ENCODE results near the gene UPF2. TPM values are rescaled to one million over a fixed set of nuclear protein-coding genes. Genes with fewer than 3 reads are reported as not detected.

Gene UPF2
- total and polyA plus RNA-seq, 8 donors: 6.1 to 12.5 (median 9.0) TPM

DNA sequence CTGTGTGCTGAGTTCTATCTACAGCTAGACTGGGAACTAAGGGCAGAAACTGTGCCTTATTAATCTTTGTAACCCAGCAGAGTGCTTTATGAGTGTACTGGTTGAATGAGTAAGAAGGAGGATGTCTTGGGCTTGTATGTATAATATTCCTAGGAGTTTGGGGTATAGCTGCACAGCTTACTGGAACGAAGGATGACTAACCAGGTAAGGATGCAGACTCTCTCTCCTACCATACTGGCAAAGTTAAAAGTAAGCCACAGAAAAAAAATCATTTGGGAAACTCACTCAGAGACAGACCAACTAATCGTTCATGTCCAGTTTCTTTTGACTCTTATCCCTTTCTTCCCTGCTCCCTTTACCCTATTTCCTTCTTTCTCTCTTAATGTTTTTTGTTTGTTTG is 24.7 kb upstream of the UPF2 start:
- FAIRE-seq: no peak

DNA sequence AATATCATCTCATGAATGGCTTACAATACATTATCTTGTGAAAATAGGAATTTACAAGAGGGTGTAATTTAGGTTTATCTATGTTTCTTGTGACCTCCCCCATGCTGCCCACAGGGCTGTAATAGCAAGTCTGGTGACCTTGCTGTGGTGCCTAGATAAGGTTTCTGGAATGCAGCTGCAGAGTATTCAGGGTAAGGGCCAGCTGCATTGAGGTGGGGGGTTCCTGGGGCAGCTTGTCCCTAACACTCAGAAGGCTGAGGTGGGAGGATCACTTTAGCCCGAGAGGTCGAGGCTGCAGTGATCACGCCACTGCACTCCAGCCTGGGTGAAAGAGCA is 20.8 kb upstream of the UPF2 start:
- intact Hi-C loops (cut with DNase I): no loop called here
- Histone ChIP-seq H3K4me1 (no peaks in the 10 kb centered on the region), H3K36me3 (no peaks in the 10 kb centered on the region), H3K27ac (no peak overlapping the region), H3K9me3 (no peaks in the 10 kb centered on the region), H3K27me3 (no peaks in the 10 kb centered on the region), H3K4me3 (no peak overlapping the region)
- DNase-seq: peak in 1 of 6 donors; percentile 13
- peak in 1 of 4 donors; percentile 44 for ATAC-seq
- WGBS, 2 donors: 81 to 82% methylated on average over 3 of the region's 3 CpGs
- TF ChIP-seq, protein P1, sequence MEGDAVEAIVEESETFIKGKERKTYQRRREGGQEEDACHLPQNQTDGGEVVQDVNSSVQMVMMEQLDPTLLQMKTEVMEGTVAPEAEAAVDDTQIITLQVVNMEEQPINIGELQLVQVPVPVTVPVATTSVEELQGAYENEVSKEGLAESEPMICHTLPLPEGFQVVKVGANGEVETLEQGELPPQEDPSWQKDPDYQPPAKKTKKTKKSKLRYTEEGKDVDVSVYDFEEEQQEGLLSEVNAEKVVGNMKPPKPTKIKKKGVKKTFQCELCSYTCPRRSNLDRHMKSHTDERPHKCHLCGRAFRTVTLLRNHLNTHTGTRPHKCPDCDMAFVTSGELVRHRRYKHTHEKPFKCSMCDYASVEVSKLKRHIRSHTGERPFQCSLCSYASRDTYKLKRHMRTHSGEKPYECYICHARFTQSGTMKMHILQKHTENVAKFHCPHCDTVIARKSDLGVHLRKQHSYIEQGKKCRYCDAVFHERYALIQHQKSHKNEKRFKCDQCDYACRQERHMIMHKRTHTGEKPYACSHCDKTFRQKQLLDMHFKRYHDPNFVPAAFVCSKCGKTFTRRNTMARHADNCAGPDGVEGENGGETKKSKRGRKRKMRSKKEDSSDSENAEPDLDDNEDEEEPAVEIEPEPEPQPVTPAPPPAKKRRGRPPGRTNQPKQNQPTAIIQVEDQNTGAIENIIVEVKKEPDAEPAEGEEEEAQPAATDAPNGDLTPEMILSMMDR (IDR thresholded peaks at IDR 0.05): no peak
- FAIRE-seq: no peak

More for the DNA sequence above, 24.7 kb upstream of the UPF2 start:
- DNase-seq: no peak
- intact Hi-C loops (cut with DNase I): no loop called here
- Histone ChIP-seq H3K36me3 (no peaks in the 10 kb centered on the region), H3K4me1 (peaks cover 0 to 2% (median 0%) of the 10 kb centered on the region in 3 donors), H3K4me3 (no peak overlapping the region), H3K27ac (no peak overlapping the region), H3K27me3 (no peaks in the 10 kb centered on the region), H3K9me3 (no peaks in the 10 kb centered on the region)
- 75 to 90% methylated on average over 2 of the region's 2 CpGs for WGBS, 2 donors
- no peak for ATAC-seq
- TF ChIP-seq, protein P1 (IDR thresholded peaks at IDR 0.05): no peak

DNA sequence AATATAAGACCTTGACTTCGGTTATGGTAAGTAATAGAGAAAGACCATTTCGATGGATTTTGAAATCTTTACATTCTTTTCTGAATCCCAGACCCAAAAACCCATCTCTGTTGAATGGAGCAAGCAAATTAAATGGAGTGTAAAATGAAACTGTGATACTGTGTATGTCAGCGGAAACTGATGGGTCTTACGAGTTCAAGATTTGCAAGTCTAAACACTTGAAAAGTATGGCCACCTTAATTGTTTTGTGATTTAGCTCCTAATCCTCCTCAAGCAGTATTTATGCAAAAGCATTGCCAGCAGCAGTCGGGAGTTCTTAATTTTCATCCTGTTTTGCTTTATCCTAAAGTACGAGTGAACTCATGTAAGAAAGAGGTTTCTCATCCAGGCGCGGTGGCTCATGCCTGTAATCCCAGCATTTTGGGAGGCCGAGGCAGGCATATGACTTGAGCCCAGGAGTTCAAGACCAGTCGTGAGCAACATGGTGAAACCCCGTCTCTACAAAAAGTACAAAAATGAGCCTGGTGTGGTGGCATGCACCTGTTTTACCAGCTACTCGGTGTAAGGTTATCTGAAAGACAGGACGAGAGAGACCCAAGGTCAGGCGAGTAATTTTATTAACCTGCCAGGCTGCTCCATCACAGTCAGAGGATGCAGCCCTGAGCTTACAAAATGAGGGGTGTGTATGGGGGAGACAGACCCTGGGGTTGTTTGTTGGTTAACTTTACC is 20.3 kb upstream of the UPF2 start:
- Histone ChIP-seq H3K27ac (no peak overlapping the region), H3K4me3 (no peak overlapping the region), H3K36me3 (no peaks in the 10 kb centered on the region), H3K9me3 (no peaks in the 10 kb centered on the region), H3K4me1 (no peaks in the 10 kb centered on the region), H3K27me3 (no peaks in the 10 kb centered on the region)
- DNase-seq (peak in 1 of 6 donors; percentile 13), FAIRE-seq (no peak), ATAC-seq (no peak)
- WGBS, 2 donors: 67 to 71% methylated on average over 14 of the region's 14 CpGs
- intact Hi-C loops (cut with DNase I): no loop called here
- TF ChIP-seq, protein P1 (IDR thresholded peaks at IDR 0.05): no peak

DNA sequence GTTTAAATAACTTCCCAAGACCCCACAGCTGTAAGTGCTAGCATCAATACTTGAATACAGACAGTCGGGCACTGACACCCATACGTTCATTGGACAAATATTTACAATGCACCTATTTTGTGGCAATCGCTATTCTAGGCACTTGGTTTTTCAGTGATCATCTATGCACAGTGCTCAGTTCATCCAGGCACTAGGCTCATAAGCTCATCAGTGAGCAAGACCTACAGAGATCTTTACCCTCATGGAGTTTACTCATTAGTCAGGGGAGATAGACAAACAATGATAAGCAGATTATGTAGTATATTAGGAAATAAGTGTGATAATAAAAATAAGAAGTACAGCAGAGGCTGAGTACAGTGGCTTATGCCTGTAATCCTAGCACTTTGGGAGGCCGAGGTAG is 18.5 kb upstream of the UPF2 start:
- H3K9me3 ChIP-seq: no peaks in the 10 kb centered on the region
- H3K27ac ChIP-seq: no peak overlapping the region
- H3K4me3 ChIP-seq: no peak overlapping the region
- peaks cover 0 to 9% (median 0%) of the 10 kb centered on the region in 3 donors for H3K4me1 ChIP-seq
- no peaks in the 10 kb centered on the region for H3K27me3 ChIP-seq
- FAIRE-seq: no peak
- TF ChIP-seq, protein P1 (IDR thresholded peaks at IDR 0.05): no peak
- H3K36me3 ChIP-seq: no peaks in the 10 kb centered on the region
- intact Hi-C loops (cut with DNase I): no loop called here
- WGBS, 2 donors: 60 to 82% methylated on average over 4 of the region's 4 CpGs
- no peak for DNase-seq
- no peak for ATAC-seq

DNA sequence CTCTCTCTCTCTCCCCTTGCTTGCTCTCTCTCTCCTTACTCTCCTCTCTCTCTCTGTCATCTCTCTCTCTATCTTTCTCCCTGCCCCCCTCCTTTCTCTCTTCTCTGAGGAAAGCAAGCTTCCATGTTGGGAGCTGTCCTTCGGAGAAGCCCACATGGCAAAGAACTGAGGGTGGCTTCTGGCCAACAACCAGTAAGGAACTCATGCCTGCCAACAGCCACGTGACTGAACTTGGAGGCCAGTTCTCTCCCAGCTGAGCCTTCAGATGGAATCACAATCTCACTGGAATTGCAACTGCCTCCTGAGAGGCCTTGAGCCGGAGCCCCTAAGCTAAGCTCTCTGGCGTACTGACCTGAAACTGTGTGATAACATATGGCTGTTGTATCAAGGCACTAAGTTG is 14.1 kb upstream of the UPF2 start:
- Histone ChIP-seq H3K27ac (peak overlapping the region in 2 of 4 donors; percentile 39 to 55), H3K9me3 (no peaks in the 10 kb centered on the region), H3K4me3 (no peak overlapping the region), H3K36me3 (no peaks in the 10 kb centered on the region), H3K27me3 (no peaks in the 10 kb centered on the region), H3K4me1 (peaks cover 5 to 21% (median 5%) of the 10 kb centered on the region in 3 donors)
- DNase-seq: peak in 4 of 6 donors; percentile 64 to 82 (median 70)
- intact Hi-C loops (cut with DNase I): no loop called here
- TF ChIP-seq, protein P1 (IDR thresholded peaks at IDR 0.05): no peak
- WGBS, 2 donors: 24 to 32% methylated on average over 4 of the region's 4 CpGs
- ATAC-seq: peak; percentile 13 to 52 (median 34)
- no peak for FAIRE-seq

All from pancreas (tissue), 10 donors.